Camera-type eye (tissue), 1 donor: ENCODE results near the gene HSPB3. TPM values are rescaled to one million over a fixed set of nuclear protein-coding genes. Genes with fewer than 3 reads are reported as not detected.

Experiments used
- total RNA-seq: library from RNA; depleted of rRNA; stranded (reverse); fragments of >200 nt; gene quantifications from one replicate; pipeline ENCODE4 v1.2.3, GENCODE V29; 2014

Gene HSPB3
- total RNA-seq = 19.3 TPM

DNA sequence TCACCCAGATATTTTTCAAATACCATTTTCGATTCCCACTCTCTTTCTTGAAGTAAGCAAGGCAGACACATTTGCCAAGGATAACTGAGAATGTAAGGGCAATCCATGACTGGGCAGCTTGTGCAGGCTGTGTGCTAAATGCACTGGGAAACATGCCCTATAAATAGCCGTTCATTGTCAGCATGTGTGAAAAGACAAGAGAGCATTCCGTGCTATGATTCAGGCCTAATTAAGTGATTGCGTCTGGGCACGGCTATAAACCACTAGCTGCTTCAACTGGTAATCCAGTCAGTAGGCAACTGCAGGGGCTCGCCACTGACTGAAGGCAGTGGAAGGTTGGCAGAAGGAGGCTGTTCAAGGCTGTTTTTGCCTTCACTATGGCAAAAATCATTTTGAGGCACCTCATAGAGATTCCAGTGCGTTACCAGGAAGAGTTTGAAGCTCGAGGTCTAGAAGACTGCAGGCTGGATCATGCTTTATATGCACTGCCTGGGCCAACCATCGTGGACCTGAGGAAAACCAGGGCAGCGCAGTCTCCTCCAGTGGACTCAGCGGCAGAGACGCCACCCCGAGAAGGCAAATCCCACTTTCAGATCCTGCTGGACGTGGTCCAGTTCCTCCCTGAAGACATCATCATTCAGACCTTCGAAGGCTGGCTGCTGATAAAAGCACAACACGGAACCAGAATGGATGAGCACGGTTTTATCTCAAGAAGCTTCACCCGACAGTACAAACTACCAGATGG is at the start of gene HSPB3:
Gene HSPB3, plus strand, starts transcription at position 287 of the 745 bp plus-strand sequence. Its CDS starts 91 bp downstream, at position 378.

Other genes with a start within 250 kb of the HSPB3 start
- 89.1 TPM for gene ARL15, start 145.1 kb upstream of the HSPB3 start, total RNA-seq
- gene SNX18, start 62.1 kb downstream of the HSPB3 start, total RNA-seq = 46.2 TPM